GM18508 (cell line): ENCODE measurements around the gene ASMTL.

Experiments used
- ATAC-seq: cut with Tn5 transposase; IDR thresholded peaks from one replicate; pipeline ENCODE4 v1.9.1; 2021; ENCODE audit warnings: moderate number of reproducible peaks; ENCODE audit not compliant: insufficient read depth, unreplicated experiment

The ASMTL gene

GRCh38 chrX:1355131-1356046 is 97.3 kb downstream of the ASMTL start:
- no peak for ATAC-seq

- ATAC-seq: no peak
These were observed 98.4 kb downstream of the ASMTL start for GRCh38 chrX:1354036-1355019.
